Keratinocyte (primary cell): ENCODE measurements around the gene CCNH. TPM values are rescaled to one million over a fixed set of nuclear protein-coding genes. Genes with fewer than 3 reads are reported as not detected.

Experiments used
- DNase-seq: peaks from one replicate; pipeline ENCODE4 v3.0.0-alpha.2; 2011; ENCODE audit warnings: low read depth, missing footprints, low spot score
- FAIRE-seq: peaks from 2 replicates; lab custom pipeline; 2011; peaks lifted over from hg19 to GRCh38; lab: Jason Lieb, UNC
- H2AFZ ChIP-seq: 2 replicates; pipeline ENCODE4 v1.6.0; 2012; ENCODE audit warnings: low read length, control low read depth, inconsistent platforms; ENCODE audit not compliant: control insufficient read depth
- H3K27ac ChIP-seq: 2 replicates; pipeline ENCODE4 v1.5.1; 2011; ENCODE audit warnings: low read length; ENCODE audit not compliant: control insufficient read depth, insufficient read depth
- H3K27me3 ChIP-seq: 3 replicates; pipeline ENCODE4 v1.6.0; 2011; ENCODE audit warnings: low read length; ENCODE audit not compliant: control insufficient read depth, insufficient read depth; ENCODE audit errors: extremely low read depth
- H3K36me3 ChIP-seq, 2 experiments: 2 replicates in 1 of 2; 3 replicates in 1 of 2; pipeline ENCODE4 v1.5.1; 2011; ENCODE audit warnings: low read length in 2 of 2, mild to moderate bottlenecking in 1 of 2; ENCODE audit not compliant: control insufficient read depth in 2 of 2, insufficient read depth in 2 of 2; ENCODE audit errors: extremely low read depth in 1 of 2
- H3K4me1 ChIP-seq: 3 replicates; pipeline ENCODE4 v1.5.1; 2011; ENCODE audit warnings: low read length; ENCODE audit not compliant: control insufficient read depth, insufficient read depth; ENCODE audit errors: extremely low read depth
- H3K4me2 ChIP-seq: 3 replicates; pipeline ENCODE4 v1.6.0; 2011; ENCODE audit warnings: low read depth, low read length; ENCODE audit not compliant: control insufficient read depth, insufficient read depth; ENCODE audit errors: extremely low read depth
- H3K4me3 ChIP-seq, 3 experiments: fragments of 200-600 bp in 1 of 3; sonication (generic) in 1 of 3; 2 replicates in 2 of 3; 3 replicates in 1 of 3; pipeline ENCODE4 v1.5.1; 2011 to 2016; ENCODE audit warnings: low read length in 3 of 3, mild to moderate bottlenecking in 3 of 3, control low read depth in 2 of 3, inconsistent platforms in 1 of 3, low read depth in 1 of 3, mixed read lengths in 1 of 3, mixed run types in 1 of 3, moderate library complexity in 1 of 3; ENCODE audit not compliant: control insufficient read depth in 2 of 3, insufficient read depth in 2 of 3; ENCODE audit errors: extremely low read depth in 1 of 3
- H3K79me2 ChIP-seq: 2 replicates; pipeline ENCODE4 v1.6.0; 2012; ENCODE audit warnings: low read length; ENCODE audit not compliant: control insufficient read depth, insufficient read depth
- H3K9ac ChIP-seq: 3 replicates; pipeline ENCODE4 v1.6.0; 2011; ENCODE audit warnings: low read length; ENCODE audit not compliant: control insufficient read depth, insufficient read depth; ENCODE audit errors: extremely low read depth
- H3K9me1 ChIP-seq: 3 replicates; pipeline ENCODE4 v1.6.0; 2011; ENCODE audit warnings: low read length; ENCODE audit not compliant: control insufficient read depth, insufficient read depth; ENCODE audit errors: extremely low read depth
- H3K9me3 ChIP-seq: 2 replicates; pipeline ENCODE4 v1.5.1; 2012; ENCODE audit warnings: low read depth, low read length; ENCODE audit not compliant: control insufficient read depth
- H4K20me1 ChIP-seq: 3 replicates; pipeline ENCODE4 v1.6.0; 2011; ENCODE audit warnings: low read length; ENCODE audit not compliant: control insufficient read depth, insufficient read depth; ENCODE audit errors: extremely low read depth
- CTCF ChIP-seq, 3 experiments: IDR thresholded peaks in 1 of 3; conservative IDR thresholded peaks in 1 of 3; optimal IDR thresholded peaks in 1 of 3; 2 replicates in 2 of 3; 3 replicates in 1 of 3; pipeline versions ENCODE3 to v1.5.1; 2011; ENCODE audit warnings: low read length in 3 of 3, mild to moderate bottlenecking in 3 of 3, moderate library complexity in 2 of 3, control low read depth in 1 of 3, inconsistent platforms in 1 of 3; ENCODE audit not compliant: insufficient read depth in 2 of 3; ENCODE audit errors: extremely low read depth in 1 of 3
- EZH2 ChIP-seq: IDR thresholded peaks from one replicate; pipeline ENCODE4 v1.6.1; 2012; ENCODE audit warnings: inconsistent platforms, mild to moderate bottlenecking, low read length, moderate library complexity
- dilution Hi-C: fragments of 300-500 bp; cut with MboI; formaldehyde crosslinking; loops from one replicate; pipeline ENCODE4 v1.7.0; 2020; ENCODE audit warnings: low sequenced_read_pairs; ENCODE audit not compliant: extremely low pct_ligation_motif_present
- polyA plus RNA-seq, 5 experiments: library from polyadenylated mRNA; depleted of rRNA in 3 of 5; stranded (reverse) in 3 of 5; stranded (forward) in 1 of 5; unstranded in 1 of 5; fragments of >200 nt; gene quantifications; 1 replicate in 1 of 5; 2 replicates in 3 of 5; 3 replicates in 1 of 5; pipeline versions ENCODE4 v1.2.1 to v1.2.3, GENCODE V29; 2011 to 2012; ENCODE audit warnings: missing spikeins in 2 of 5, low read depth in 1 of 5, low replicate concordance in 1 of 5

The CCNH gene
- polyA plus RNA-seq, 1 donor (not counting 4 experiments of a cell fraction or from before 2014, with no cell fraction given): 56.5 TPM

GRCh38 chr5:87359106-87359505 is 53.6 kb downstream of the CCNH start:
- Histone ChIP-seq H3K4me1 (no peaks in the 10 kb centered on the region), H3K9me3 (no peaks in the 10 kb centered on the region), H4K20me1 (no peaks in the 10 kb centered on the region), H3K27ac (no peak overlapping the region), H3K9ac (no peak overlapping the region), H3K4me3 (no peak overlapping the region), H2AFZ (no peak overlapping the region), H3K9me1 (no peaks in the 10 kb centered on the region), H3K27me3 (no peaks in the 10 kb centered on the region), H3K79me2 (no peaks in the 10 kb centered on the region), H3K4me2 (no peak overlapping the region), H3K36me3 (peaks cover 1 to 5% of the 10 kb centered on the region in 2 experiments)
- TF ChIP-seq EZH2 (no peak), CTCF (optimal IDR thresholded peaks at IDR 0.05 in 1 of 3, IDR thresholded peaks at IDR 0.05 in 1 of 3, conservative IDR thresholded peaks at IDR 0.05 in 1 of 3; ENCODE audit: extremely low read depth in 1 of 3, insufficient read depth in 2 of 3, low read length in 3 of 3) (no peak)
- FAIRE-seq: no peak
- dilution Hi-C loops: no loop called here
- DNase-seq: no peak

- Histone ChIP-seq H3K36me3 (peaks cover 1 to 6% of the 10 kb centered on the region in 2 experiments), H3K9me3 (no peaks in the 10 kb centered on the region), H3K27me3 (no peaks in the 10 kb centered on the region), H3K27ac (no peak overlapping the region), H2AFZ (no peak overlapping the region), H3K9me1 (no peaks in the 10 kb centered on the region), H3K4me3 (no peak overlapping the region), H3K4me1 (no peaks in the 10 kb centered on the region), H3K79me2 (no peaks in the 10 kb centered on the region), H3K9ac (no peak overlapping the region), H3K4me2 (no peak overlapping the region), H4K20me1 (no peaks in the 10 kb centered on the region)
- dilution Hi-C loops: no loop called here
- no peak for FAIRE-seq
- TF ChIP-seq CTCF (optimal IDR thresholded peaks at IDR 0.05 in 1 of 3, IDR thresholded peaks at IDR 0.05 in 1 of 3, conservative IDR thresholded peaks at IDR 0.05 in 1 of 3; ENCODE audit: extremely low read depth in 1 of 3, insufficient read depth in 2 of 3, low read length in 3 of 3): no peak
- TF ChIP-seq EZH2: no peak
- no peak for DNase-seq
Observed at GRCh38 chr5:87354496-87354895, 58.2 kb downstream of the CCNH start.
